ENCODE results near the gene EDC3. TPM values are rescaled to one million over a fixed set of nuclear protein-coding genes. Genes with fewer than 3 reads are reported as not detected.

Gene EDC3
- total and polyA plus RNA-seq, 9 of the 15 experiments (the other 6 are each of a cell fraction or from before 2014, with no cell fraction given) = 11.7 to 63.9 (median 32.8) TPM

GRCh38 chr15:74631935-74632560 lies 63.8 kb downstream of the EDC3 start (continued):
- TF ChIP-seq ZNF639 (CRISPR knock-in tag; conservative IDR thresholded peaks at IDR 0.05 in 1 of 2, IDR thresholded peaks at IDR 0.05 in 1 of 2) = no peak
- peak in 1 of 3 experiments; percentile 13 for TF ChIP-seq YY1 (IDR thresholded peaks at IDR 0.05; ENCODE audit: borderline replicate concordance in 1 of 3, control insufficient read depth in 1 of 3, extremely low read depth in 1 of 3, insufficient read depth in 3 of 3, insufficient read length in 1 of 3, insufficient replicate concordance in 2 of 3, low read depth in 1 of 3, low read length in 2 of 3)
- TF ChIP-seq XRCC5 (IDR thresholded peaks at IDR 0.05; ENCODE audit: low read depth, low read length) = 0 out of 2 replicates have a peak, but pooled peaks have one; percentile 40
- TF ChIP-seq ARID2 (IDR thresholded peaks at IDR 0.05) = no peak
- no peak; the same call in 1 of the 2 replicates for TF ChIP-seq POLR2G (IDR thresholded peaks at IDR 0.05; ENCODE audit: low read depth, low read length)
- peak; percentile 64; the same call in 1 of the 2 replicates for TF ChIP-seq STAG1 (CRISPR knock-in tag; IDR thresholded peaks at IDR 0.05; ENCODE audit: borderline replicate concordance)
- TF ChIP-seq ZNF695 (CRISPR knock-in tag; IDR thresholded peaks at IDR 0.05) = no peak
- TF ChIP-seq ZBTB40 (IDR thresholded peaks at IDR 0.05) = no peak
- no peak for TF ChIP-seq ZBTB40 (CRISPR knock-in tag; IDR thresholded peaks at IDR 0.05)
- TF ChIP-seq MYNN (IDR thresholded peaks at IDR 0.05) = 0 out of 2 replicates have a peak, but pooled peaks have one; percentile 47
- no peak for TF ChIP-seq MYNN (CRISPR knock-in tag; IDR thresholded peaks at IDR 0.05)
- no peak for TF ChIP-seq EZH2 (IDR thresholded peaks at IDR 0.05; ENCODE audit: borderline replicate concordance, low read depth, low read length)
- no peak for TF ChIP-seq SMARCE1 (IDR thresholded peaks at IDR 0.05)
- TF ChIP-seq JUNB (CRISPR knock-in tag; conservative IDR thresholded peaks at IDR 0.05) = no peak

Data from K562 (cell line).